ENCODE data around the gene TMEM170A.
"Not testable (repeated sequence)": the region's sequence is repeated elsewhere in the genome, so short reads cannot be mapped to it uniquely, and the experiment has no call there.

The TMEM170A gene

DNA sequence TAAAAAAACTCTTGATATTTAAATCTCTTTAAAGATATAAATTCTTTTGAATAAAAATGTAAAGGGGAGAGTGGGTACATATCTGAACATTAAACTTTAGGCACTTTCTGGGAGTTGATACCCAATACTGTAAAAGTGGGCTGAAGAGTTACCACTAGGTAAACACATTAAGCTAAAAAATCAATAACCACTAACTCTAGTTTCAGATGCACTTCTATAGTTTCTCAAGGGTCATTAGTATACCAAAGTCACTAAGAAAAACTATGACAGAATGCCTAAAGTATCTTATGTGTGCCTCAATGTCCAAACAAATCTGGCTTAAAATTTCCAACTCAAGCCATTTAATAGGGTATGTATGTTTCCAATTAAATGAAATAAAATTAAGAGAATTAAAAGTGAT, 18.1 kb downstream of the TMEM170A start:
- no peak for DNase-seq

DNA sequence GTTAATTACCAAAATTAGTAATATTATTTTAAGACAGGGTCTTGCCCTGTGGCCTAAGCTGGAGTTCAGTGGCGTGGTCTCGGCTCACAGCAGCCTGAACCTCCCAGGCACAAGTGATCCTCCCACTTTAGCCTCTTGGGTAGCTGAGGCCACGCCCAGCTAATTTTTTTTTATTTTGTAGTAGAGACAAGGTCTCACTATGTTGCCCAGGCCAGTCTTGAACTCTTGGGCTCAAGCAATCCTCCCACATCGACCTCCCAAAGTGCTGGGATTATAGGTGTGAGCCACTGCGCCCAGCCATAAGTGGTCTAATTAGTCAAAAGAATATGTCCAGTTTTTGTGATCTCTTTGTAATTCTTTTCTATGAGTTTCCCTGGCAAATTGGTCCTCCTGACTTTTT, 19.2 kb downstream of the TMEM170A start:
- DNase-seq, result no peak

DNA sequence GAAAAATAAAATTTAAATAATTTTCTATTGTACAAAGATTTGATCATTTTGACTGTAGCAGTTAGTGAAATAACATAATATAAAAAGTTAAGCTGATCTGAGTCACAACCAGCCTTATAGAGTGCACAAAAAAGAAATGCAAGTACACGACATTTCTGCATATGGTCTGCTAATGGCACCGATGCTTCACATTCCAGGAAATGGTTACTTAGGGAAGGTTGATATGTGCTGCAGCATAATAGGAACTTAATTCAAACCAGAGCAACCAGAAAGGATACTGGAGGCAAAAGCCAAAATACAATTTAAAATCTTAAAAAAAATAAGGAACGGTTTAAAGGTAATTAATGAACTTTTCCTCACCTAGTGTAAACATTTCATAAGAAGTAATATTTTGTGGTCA, 21.2 kb downstream of the TMEM170A start:
- no peak for DNase-seq

DNA sequence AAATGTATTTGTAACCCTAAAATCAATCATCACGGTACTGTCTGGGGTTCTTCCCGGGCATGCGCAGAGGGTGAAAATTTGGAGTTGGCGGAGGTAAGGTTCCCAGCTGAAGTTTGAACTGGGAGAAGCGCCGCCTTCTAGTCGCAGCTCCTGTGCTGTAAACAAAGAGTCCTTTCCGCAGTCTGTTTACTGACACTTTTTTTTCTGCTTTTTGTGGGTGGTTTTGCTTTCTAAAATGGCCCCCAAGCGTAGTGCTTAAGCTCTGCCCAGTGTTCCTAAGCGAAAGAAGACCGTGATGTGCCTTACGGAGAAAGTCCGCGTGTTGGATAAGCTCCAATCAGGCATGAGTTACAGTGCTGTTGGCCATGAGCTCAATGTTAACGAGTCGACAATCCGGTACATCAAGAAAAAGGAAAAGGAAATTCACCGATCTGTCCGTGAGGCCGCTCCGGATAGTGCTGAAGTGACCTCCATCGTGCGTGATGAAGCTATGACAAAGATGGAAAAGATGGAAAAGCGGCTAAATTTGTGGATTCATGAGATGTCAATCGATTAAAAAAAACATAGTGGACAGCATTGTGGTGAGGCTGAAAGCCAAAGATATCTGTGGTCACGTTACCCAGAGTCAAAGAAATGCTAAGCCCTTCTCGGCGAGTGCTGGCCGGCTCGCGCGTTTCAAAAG, 30.6 kb downstream of the TMEM170A start:
- no peak for DNase-seq

GRCh38 chr16:75432828-75433731, 31.4 kb downstream of the TMEM170A start, which contains the start of gene CFDP1:
Gene CFDP1 (minus strand): TSS chr16:75433503. CDS start chr16:75433352, 151 bp downstream.
- DNase-seq, result peak; percentile 93 to 94

DNA sequence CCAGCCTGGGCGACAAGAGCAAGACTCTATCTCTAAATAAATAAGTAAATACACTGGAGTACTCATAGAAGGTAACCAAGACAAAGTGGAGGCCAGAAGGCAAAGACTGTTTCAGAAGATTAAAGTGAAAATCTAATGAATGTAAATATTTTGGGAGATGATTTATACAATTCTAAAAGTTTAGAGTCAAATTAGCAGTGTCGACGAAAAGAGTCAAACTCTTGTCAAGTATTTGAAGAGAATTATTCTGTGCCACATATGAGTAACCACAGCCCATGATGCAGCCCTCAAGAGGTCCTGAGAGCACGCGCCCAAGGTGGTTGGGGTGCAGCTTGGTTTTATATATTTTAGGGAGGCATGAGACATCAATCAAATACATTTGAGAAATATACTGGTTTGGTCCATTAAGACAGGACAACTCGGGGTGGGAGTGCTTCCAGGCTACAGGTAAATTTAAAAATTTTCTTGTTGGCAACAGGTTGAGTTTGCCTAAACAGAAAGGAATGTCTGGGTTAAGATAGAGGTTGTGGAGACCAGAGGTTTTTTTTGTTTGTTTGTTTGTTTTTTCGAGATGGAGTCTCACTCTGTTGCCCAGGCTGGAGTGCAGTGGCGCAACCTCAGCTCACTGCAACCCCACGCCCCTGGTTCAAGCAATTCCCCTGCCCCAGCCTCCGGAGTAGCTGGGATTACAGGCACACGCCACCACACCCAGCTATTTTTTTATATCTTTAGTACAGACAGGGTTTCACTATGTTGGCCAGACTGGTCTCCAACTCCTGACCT, 34.7 kb downstream of the TMEM170A start:
- DNase-seq, result no peak

DNA sequence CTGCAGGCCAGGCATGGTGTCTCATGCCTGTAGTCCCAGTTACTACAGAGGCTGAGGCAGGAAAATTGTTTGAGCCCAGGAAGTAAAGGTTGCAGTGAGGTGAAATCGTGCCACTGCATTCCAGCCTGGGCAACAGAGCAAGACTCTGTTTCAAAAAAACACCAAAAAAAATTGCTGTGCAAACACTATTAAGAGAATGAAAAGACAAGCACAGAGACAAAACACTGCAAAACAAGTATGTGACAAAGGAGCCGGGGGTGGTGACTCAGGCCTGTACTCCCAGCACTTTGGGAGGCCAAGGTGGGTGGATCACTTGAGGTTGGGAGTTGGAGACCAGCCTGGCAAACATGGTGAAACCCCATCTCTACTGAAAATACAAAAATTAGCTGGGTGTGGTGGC, 38.0 kb downstream of the TMEM170A start:
- not testable (repeated sequence) for DNase-seq

GRCh38 chr16:75424105-75424762, 40.3 kb downstream of the TMEM170A start:
- DNase-seq, result not testable (repeated sequence)

- no peak for DNase-seq
Measured at GRCh38 chr16:75423723-75424104, 40.8 kb downstream of the TMEM170A start.

DNA sequence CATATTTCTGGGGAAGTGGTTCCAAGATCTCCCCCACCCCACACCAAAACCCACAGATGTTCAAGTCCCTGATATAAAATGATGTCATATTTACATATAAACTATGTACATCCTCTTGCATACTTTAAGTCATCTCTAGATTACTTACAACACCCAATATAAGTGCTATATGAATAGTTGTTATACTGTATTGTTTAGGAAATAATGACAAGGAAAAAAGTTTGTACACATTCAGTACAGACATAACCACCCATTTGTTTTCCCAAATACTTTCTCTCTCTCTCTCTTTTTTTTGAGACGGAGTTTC, 42.7 kb downstream of the TMEM170A start:
- DNase-seq, result no peak

DNA sequence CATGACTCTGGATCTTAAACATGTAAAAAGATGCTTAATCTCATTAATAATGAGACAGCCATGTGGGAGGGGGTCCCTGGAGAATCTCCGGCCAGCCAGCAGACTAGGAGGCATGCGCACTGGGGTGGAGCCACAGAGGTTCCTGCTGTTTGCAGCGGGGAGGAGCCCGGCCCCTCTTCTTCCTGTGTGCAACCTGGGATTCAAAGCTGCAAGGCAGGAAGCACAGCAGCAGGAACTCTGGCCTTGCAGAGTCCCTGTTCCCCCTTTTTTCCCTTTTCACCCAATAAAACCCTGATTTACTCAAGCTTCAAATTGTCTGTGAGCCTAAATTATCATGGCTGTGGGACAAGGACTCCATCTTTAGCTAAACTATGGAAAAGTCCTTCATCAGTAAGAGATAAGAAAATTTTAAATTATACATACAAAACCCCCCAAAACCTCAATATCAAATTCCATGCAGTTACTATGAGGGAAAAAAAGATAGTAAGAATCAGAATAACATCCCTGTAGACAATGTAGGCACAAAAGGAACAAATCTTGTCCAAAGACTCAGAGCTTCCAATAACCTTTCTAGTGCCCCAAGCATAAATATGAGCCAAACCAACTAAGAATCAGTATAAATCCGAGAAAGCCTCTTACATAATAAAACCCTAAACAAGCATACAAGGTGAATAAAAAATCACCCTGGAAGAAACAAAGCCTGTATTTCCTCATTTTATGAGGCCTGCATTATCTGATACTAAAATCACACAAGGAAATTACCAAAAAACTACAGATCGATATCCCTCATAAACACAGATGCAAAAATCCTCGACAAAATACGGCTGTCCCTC, 43.3 kb downstream of the TMEM170A start:
- DNase-seq, result no peak

DNA sequence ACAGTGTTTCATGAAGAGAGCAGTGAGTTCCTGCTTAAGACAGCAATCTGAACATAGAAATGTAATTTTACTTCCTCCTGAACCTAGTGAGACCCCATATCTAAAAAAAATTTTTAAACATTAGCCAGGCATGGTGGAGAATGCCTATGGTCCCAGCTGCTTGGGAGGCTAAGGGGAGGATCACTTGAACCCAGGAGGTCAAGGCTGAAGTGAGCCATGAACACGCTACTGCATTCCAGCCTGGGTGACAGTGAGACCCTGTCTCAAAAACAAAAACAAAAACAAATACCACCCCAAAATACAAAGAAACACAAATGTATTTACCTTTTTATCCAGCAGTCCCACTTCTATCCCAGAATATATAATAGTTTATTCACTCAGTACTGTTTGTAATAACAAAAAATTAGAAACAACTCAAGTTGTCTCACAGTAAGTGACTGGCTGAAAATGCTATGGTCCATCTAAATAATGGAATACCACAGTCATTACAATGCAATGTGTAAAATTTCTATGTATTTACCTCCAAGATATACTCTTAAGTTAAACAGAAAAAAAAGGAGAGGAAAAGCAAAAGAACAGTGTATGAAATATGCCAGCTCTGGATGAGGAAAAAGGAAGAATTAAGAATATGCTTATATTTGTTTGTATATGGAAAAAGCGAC, 47.5 kb downstream of the TMEM170A start:
- DNase-seq, result no peak

- no peak for DNase-seq
Measured at GRCh38 chr16:75415169-75415905, 49.2 kb downstream of the TMEM170A start.

DNA sequence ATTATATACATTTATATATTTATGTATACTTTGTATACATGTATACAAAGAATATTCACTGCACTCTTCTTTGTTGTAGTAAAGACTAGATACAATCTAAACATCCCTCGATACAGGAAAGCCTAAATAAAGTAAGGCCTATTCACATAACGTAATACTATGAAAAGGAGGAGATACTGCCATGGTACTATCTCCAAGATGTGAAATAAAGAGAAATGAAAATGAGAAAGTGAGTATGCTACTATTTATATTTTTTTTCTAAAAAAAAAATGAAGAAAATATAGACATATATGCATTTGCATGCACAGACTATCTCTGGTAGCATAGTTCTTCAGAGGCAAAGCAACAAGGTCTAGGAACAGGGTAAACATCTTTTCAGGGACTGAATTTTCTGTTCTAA, 50.5 kb downstream of the TMEM170A start:
- DNase-seq, result no peak

DNA sequence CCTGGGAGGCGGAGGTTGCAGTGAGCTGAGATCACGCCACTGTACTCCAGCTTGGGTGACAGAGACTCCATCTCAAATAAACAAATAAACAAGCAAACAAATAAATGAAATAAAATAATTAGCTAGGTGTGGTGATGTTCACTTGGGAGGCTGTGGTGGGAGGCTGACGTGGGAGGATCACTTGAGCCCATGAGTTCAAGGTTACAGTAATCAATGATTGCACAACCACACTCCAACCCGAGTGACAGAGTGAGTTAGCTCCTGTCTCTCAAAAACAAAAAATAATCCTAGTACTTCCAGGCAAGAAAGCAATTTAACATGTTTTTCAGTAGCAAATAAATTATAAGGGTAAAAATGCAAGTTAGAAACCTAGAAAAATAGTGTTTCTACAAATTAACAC, 57.5 kb downstream of the TMEM170A start:
- DNase-seq, result no peak

DNA sequence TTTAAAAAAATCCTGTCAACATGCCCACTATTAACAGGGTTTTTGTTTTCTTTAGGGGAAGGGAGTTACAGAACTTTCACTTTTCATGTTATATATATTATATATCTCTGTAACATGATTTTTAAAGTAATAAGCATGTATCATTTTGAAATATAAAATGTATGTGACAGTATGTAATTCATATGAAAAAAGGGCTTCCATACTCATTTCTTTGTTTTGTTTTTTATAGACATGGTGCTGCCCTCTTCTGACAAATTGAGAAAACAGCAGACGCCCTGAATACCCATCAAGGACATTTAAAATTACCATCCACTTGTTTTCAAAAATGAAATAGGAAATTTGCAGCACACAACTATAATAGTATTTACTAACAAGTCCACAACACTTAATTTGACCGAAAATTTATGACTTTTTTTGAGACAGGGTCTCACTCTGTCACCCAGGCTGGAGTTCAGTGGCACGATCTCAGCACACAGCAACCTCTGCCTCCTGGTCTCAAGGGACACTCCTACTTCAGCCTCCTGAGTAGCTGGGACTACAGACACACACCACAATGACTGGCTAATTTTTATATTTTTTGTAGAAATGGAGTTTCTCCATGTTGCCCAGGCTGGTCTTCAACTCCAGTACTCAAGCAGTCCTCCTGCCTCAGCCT, 61.5 kb downstream of the TMEM170A start:
- DNase-seq, result no peak

DNA sequence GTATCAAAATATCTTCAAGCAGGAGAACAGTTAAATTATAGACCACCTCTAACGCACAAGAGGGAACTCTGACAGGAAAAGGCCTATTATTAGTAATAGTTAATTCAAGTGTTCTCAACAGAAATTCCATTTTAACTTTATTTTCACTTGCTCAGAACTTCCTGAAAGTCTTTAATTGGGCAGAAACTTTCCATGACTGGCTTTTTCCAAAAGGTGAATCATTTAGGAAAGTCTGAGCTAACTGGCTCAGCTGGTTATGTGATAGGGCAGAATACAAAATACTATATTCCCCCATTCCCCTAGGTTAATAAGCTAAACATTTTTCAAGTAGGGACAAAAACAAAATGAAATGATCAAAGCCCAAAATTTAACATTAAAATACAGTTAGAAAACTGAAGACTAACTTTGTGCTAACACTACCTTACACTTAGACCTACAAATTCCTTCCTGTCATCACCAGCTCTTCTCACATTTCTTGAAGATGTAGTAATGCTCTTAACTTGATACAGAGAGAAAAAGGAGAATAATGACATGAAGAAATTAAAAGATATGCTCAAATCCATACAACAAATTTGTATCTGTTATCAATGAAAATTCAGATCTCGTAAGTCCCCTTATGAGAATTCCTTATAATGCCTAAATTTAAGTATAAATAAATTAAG, 62.2 kb downstream of the TMEM170A start:
- DNase-seq, result no peak

DNA sequence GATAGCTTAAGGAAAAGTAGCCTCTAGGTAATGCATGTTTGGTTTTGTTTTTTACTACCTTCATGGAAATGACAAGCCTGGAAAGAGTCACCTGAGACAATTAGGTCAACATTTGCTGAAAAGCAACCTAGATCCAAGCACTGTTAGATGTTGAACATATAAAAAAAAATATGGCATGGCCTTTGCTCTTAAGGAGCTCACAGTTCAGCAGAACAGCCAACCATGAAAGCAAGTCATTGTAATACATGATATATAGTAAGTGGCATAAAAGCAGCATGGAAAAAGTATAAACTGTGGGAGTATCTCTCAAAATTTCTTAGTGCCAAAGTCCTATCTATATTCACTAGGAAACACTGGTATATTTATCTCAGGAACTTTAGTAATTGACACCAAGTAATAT, 62.8 kb downstream of the TMEM170A start:
- no peak for DNase-seq

DNA sequence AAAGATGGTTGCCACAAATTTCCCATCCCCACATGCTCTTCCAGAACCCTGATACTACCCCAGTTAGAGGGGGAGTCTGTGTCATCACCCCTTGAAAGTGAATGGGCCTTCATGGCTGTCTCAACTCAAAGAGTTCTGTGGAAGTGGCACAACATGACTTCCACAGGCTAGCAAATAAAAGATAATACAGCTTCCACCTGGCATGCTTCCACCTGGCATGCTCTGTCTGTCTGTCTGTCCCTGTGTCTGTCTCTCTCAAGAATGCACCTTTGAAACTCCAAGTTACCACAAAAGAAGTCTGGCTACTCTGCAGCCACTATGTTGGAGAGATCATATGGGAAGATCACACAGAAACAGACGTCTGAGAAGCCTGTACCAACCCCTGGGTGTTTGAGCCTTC, 66.2 kb downstream of the TMEM170A start:
- DNase-seq, result no peak

- no peak for DNase-seq
Measured at GRCh38 chr16:75394941-75395340, 69.5 kb downstream of the TMEM170A start.
